C4-2B (cell line): ENCODE data around the gene TREX2.

Experiments used
- H3K27ac ChIP-seq: fragments of 450-650 bp; 2 replicates; pipeline ENCODE4 v1.5.1; 2017
- CTCF ChIP-seq: fragments of 450-650 bp; conservative IDR thresholded peaks from 2 replicates; pipeline ENCODE4 v1.5.1; 2017; ENCODE audit warnings: mild to moderate bottlenecking
- ZFX ChIP-seq: fragments of 450-650 bp; IDR thresholded peaks from 2 replicates; pipeline ENCODE4 v1.6.1; 2017

The TREX2 gene

DNA sequence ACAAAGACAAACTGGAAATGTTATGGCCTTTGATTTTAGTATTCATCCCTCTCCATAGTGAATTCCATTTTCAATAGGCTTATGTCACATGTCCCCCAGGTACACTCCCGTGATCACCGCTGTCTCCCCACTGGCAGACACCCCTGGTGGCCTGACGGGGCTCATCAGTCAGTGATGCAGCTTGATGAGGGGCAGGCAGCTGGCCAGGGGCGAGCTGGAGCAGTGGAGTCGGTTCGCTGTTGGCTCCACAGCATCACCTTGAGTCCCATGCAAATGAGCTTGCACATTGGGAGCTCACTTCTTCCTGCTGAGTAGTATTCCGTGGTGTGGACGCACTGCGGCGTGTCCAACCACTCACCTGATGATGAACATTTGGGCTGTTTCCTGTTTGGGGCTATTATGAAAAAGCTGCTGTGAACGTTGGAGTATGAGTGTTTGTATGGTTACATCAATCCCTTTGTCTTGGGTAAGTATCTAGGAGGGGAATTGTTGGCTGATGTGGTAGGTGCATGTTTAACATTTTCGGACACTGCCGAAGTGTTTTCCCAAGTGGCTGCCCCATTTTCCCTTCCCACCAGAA is 5.2 kb downstream of the TREX2 start:
- no peak for TF ChIP-seq CTCF
- no peak for TF ChIP-seq ZFX
- no peak overlapping the region for H3K27ac ChIP-seq

- H3K27ac ChIP-seq: no peak overlapping the region
- TF ChIP-seq CTCF (no peak), ZFX (no peak)
Observed at GRCh38 chrX:153439977-153440376, 5.9 kb downstream of the TREX2 start.

- H3K27ac ChIP-seq: no peak overlapping the region
- TF ChIP-seq CTCF (no peak; the same call in 1 of the 2 replicates), ZFX (no peak)
Observed at GRCh38 chrX:153438532-153438931, 7.3 kb downstream of the TREX2 start.

DNA sequence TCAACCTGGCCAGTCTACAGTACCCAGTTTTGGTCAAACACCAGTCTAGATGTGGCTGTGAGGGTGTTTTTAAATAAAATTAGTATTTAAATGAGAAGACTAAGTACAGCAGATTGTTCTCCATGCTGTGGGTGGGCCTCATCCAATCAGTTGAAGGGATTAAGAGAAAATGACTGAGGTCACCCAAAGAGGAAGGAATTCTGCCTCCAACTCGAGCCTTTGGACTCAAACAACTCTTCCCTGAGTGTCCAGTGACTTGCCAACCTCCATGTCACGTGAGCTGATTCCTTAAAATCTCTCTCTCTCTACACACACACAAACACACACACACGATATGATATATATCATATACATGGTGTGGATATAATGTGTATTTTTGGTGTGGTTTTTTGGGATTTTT is 10.0 kb downstream of the TREX2 start:
- no peak overlapping the region for H3K27ac ChIP-seq
- TF ChIP-seq ZFX: no peak
- TF ChIP-seq CTCF: no peak

DNA sequence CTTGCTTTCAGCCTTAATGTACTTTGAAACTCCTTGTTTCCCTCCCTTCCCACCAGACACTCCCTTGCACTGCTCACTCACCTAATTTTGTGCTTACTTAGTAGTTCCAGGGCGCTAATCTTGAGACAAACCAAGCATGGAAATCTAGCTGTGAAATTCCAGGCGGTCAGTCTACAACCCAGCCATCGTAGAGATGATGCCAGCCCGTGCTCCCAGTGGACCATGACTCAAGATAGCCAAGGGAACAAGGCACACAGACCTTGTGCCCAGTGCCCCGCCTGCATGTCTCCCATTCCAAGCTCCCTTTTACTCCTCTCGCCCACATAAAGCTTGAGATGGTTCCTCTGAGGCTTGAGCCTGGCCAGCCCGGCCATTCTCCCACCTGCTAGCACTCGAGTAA is 11.1 kb downstream of the TREX2 start:
- TF ChIP-seq ZFX: no peak
- TF ChIP-seq CTCF: no peak
- no peak overlapping the region for H3K27ac ChIP-seq

DNA sequence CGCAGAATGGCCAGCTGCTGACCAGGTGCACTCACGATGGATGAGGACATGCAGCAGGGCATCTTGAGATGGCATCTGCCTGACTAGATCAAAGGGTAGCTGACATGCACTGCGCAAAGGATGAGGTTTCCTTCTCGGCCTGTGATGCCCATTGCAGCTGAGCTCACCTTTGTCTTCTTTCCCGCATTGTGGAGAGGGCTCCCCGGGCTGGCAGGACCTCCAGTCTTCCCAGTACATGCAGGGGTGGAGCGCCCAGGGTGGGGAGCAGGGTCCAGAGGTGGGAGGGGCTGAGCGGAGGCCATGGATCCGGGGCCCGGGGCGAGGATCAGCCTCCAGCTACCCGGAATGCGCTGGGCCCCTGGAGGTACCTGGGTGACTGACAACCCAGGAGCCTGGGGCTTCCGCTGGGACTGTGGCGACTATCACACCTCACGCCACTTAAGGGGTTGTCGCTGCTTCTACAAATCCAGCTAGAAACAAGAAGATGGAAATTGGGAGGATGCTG is 12.0 kb downstream of the TREX2 start:
- no peak overlapping the region for H3K27ac ChIP-seq
- TF ChIP-seq ZFX: no peak
- no peak for TF ChIP-seq CTCF

- TF ChIP-seq CTCF (no peak), ZFX (no peak)
- H3K27ac ChIP-seq: no peak overlapping the region
Observed at GRCh38 chrX:153433161-153433680, 12.6 kb downstream of the TREX2 start.
